Epithelial cell of esophagus (primary cell): ENCODE results near the gene CACHD1.

Experiments used
- DNase-seq: peaks from one replicate; pipeline ENCODE4 v3.0.0; 2010; ENCODE audit warnings: low read depth
- H3K4me3 ChIP-seq: 2 replicates; pipeline ENCODE4 v1.5.1; 2011; ENCODE audit warnings: mild to moderate bottlenecking, low read length, control low read depth
- TF ChIP-seq, protein P1 (sequence below): IDR thresholded peaks from 2 replicates; pipeline ENCODE4 v1.5.1; 2011; ENCODE audit warnings: low read depth, mild to moderate bottlenecking, low read length, control low read depth, inconsistent platforms; ENCODE audit not compliant: insufficient read depth; ENCODE audit errors: missing control alignments

Gene CACHD1

GRCh38 chr1:64535938-64536835, 66.3 kb downstream of the CACHD1 start:
- TF ChIP-seq, protein P1, sequence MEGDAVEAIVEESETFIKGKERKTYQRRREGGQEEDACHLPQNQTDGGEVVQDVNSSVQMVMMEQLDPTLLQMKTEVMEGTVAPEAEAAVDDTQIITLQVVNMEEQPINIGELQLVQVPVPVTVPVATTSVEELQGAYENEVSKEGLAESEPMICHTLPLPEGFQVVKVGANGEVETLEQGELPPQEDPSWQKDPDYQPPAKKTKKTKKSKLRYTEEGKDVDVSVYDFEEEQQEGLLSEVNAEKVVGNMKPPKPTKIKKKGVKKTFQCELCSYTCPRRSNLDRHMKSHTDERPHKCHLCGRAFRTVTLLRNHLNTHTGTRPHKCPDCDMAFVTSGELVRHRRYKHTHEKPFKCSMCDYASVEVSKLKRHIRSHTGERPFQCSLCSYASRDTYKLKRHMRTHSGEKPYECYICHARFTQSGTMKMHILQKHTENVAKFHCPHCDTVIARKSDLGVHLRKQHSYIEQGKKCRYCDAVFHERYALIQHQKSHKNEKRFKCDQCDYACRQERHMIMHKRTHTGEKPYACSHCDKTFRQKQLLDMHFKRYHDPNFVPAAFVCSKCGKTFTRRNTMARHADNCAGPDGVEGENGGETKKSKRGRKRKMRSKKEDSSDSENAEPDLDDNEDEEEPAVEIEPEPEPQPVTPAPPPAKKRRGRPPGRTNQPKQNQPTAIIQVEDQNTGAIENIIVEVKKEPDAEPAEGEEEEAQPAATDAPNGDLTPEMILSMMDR, result no peak
- no peak for DNase-seq
- H3K4me3 ChIP-seq, result no peak overlapping the region

DNA sequence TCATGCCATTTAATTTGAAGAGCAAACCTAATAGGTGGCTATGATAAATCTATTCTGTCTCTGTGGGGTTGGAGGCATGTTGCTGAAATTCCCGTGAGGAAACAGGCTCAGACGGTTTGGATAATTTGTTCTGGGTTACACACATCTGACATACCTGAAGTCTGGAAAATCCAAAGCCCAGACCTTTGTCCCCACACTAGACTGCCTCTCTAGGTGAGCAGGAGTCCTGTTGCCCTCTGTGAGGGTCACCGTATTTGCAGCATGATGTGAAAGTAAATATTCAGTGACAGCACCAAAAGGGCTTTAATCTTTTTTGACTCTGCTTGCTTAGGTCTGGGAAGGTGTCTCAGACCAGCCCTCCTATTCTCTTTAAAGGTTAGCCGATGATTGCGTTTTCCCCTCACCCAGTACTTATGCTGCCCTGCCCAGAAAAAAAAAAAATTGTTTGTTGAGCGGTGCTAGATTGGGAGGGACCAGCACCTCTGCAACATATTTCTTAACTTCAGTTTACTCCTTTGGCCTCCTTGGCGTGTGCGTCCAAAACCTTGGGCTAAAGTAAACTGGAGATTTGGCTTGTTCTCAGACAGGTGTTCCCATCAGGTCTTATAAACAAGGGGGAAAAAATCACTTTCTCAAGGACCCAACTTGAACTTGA, 67.0 kb downstream of the CACHD1 start:
- TF ChIP-seq, protein P1, result no peak
- H3K4me3 ChIP-seq, result no peak overlapping the region
- DNase-seq, result no peak

DNA sequence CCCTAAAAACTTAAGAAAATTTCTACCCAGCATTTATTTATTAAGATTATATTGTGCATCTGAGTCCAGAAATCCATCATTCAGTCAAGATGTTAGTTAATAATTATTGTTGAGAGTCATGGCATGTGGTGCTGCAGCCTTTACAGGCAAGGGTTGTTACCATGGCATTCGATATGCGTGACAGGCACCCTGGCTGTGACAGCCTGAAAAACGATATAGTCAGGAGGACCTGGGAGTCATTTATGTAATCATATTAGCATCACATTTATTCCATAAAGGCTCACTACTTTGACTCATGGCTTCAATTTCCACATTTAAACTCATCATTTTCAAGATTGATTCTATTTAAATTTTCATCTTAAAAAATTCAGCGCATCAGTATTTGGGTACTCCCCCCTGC, 68.0 kb downstream of the CACHD1 start:
- H3K4me3 ChIP-seq, result no peak overlapping the region
- no peak for DNase-seq
- TF ChIP-seq, protein P1, result no peak

- TF ChIP-seq, protein P1, result no peak
- DNase-seq, result no peak
- no peak overlapping the region for H3K4me3 ChIP-seq
These were observed 68.5 kb downstream of the CACHD1 start for GRCh38 chr1:64538389-64538788.

- no peak for DNase-seq
- H3K4me3 ChIP-seq, result no peak overlapping the region
- TF ChIP-seq, protein P1, result no peak
These were observed 69.4 kb downstream of the CACHD1 start for GRCh38 chr1:64539289-64539688.

GRCh38 chr1:64539781-64540218, 69.9 kb downstream of the CACHD1 start:
- DNase-seq, result peak; percentile 55
- TF ChIP-seq, protein P1, result no peak
- H3K4me3 ChIP-seq, result no peak overlapping the region
